AG09319 (cell line): ENCODE measurements around the gene DUOXA1.

Experiments used
- DNase-seq: peaks from one replicate; pipeline ENCODE4 v3.0.0-alpha.2; 2010; ENCODE audit warnings: low read depth; ENCODE audit errors: extremely low read depth
- CTCF ChIP-seq: IDR thresholded peaks from 2 replicates; pipeline ENCODE4 v1.5.1; 2011; ENCODE audit warnings: low read depth, mild to moderate bottlenecking, inconsistent platforms, low read length, moderate library complexity

The DUOXA1 gene

GRCh38 chr15:45129651-45130129 is at the start of gene DUOXA1, which contains the start of gene DUOX1:
Gene DUOXA1 (minus strand): TSS chr15:45129879. CDS start chr15:45123014, 6,865 bp downstream.
Gene DUOX1 (plus strand): TSS chr15:45129994. CDS start chr15:45131967, 1,973 bp downstream.
- no peak for TF ChIP-seq CTCF
- DNase-seq: no peak

DNA sequence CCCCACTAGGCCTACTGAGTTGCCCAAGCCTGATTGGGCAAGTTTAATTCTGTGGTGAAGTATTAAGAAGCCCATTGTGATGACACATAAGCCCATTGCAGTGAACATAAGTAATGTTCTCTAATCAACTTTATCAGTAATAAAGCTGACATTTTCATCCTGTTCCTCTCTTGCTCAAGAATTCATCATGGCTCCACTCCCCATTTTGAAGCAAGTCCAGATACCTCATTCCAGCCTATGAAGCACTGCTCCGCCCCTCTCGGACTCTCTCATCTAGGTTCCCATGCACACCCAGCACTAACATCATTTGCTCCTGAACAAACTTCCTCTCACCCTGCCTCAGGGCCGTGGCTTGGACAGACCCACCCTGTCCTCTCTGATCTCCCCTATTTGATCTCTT is 47.6 kb upstream of the DUOXA1 start:
- no peak for DNase-seq
- TF ChIP-seq CTCF: no peak

- no peak for DNase-seq
- no peak for TF ChIP-seq CTCF
These were observed 44.9 kb upstream of the DUOXA1 start for GRCh38 chr15:45174577-45174976.

GRCh38 chr15:45174069-45174468 is 44.4 kb upstream of the DUOXA1 start:
- TF ChIP-seq CTCF: no peak
- DNase-seq: no peak

DNA sequence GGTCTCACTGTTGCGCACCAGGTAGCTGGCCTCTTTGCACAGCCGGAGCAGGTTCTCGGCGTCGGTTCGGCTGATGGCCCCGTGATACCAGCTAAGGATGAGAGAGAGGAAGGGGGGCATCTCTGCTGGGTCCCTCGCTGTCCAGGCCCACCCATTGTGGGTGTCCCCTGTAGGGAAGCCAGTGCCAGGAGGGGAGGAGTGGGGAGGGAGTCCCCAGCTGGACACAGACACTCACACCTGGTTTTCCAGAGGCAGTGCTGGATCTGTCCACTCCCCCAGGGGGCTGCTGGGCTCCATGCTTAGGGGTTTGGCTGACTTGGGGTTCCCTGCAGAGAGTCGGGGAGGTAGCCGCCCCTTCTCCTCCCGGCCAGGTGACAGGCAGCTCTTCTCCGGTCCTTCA is 42.2 kb upstream of the DUOXA1 start:
- DNase-seq: no peak
- no peak for TF ChIP-seq CTCF

GRCh38 chr15:45169608-45170480 is 40.2 kb upstream of the DUOXA1 start:
- TF ChIP-seq CTCF: no peak
- DNase-seq: no peak
